ENCODE measurements around the gene TSKU. TPM values are rescaled to one million over a fixed set of nuclear protein-coding genes. Genes with fewer than 3 reads are reported as not detected.

TSKU gene
- polyA plus RNA-seq, 12 donors, result 13.8 to 29.6 (median 18.7) TPM; not detected in 1

GRCh38 chr11:76768909-76769560 lies 14.1 kb upstream of the TSKU start:
- no peak for DNase-seq

DNA sequence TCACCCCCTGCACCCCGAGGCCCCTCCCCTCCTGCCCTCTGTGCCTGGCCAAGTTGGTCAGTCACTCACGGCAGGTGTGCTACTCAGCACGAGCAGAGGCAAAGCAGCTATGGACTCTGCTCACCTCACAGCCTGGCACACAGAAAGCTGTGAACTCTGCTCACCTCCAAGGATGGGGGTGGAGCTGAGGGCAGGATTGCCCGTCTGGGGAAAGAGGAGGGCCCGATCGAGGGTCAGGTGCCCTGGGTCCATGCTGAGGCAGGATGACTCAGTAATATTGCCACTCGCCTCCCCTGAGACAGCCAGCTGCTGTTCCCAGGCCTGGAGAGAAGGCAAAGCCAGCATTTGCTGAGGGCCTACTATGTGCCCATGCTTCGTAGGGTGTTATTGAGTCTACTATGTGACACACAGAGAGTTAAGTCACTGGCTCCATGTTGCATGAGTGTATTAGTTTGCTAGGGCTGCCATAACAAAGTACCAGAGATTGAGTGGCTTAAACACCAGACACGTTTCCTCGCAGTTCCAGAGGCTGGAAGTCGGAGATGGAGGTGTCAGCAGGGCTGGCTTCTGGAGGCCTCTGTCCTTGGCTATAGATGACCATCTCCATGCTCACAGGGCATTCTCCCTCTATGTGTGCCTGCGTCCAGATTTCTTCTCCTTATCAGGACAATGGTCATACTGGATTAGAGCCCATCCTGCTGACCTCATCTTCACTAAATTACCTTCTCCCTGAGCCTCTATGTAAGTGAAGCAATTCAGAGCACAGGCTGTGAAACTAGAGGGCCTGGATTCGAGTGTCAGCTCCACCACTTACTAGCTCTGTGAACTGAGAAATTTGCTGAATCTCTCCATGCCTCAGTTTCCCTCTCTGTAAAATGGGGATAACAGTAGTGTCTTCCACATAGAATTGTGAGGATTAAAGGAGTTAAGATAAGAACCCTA lies 13.2 kb upstream of the TSKU start:
- DNase-seq, result no peak

GRCh38 chr11:76770642-76771445 lies 12.3 kb upstream of the TSKU start:
- DNase-seq, result no peak

- no peak for DNase-seq
Measured at GRCh38 chr11:76771446-76772099, 11.6 kb upstream of the TSKU start.

- DNase-seq, result no peak
Measured at GRCh38 chr11:76772100-76772782, 10.9 kb upstream of the TSKU start.

DNA sequence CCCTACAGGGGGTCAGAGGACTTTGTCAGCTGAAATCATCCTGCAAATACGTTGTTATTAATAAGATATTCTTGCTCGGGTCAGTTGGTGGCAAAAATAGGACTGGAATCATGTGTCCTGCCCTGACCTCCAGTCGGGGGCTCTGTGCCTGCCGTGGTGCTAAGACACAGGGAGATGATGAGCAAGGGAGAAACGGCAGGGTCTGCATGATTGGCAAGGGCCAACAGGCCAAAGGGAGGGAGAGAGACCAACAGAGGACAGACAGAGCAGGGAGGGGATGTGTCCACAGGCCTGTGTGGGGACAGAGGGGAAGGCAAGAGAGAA lies 10.4 kb upstream of the TSKU start:
- no peak for DNase-seq

DNA sequence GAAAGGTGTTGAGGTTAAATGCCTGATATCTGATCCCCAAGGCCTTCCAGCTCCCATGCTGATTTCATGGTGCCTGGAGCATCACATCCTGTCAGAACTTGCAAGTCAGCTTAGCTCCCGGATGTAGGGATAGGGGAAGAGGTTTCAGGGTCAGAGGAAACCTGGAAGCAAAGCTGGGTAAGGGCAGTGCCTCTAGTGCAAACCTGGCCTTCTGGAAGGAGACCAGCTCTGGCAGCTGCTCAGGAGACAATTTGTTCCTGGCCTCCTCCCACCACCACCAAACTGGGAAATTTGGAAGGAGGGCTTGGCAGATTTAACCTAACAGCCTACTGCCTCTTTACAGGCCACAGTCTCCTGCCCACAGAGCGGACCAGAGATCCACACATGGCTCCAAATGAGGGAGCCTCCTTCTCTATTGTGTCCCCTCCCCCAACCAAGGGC lies 9.2 kb upstream of the TSKU start:
- DNase-seq, result no peak

GRCh38 chr11:76776472-76776871 lies 6.7 kb upstream of the TSKU start:
- DNase-seq, result no peak

DNA sequence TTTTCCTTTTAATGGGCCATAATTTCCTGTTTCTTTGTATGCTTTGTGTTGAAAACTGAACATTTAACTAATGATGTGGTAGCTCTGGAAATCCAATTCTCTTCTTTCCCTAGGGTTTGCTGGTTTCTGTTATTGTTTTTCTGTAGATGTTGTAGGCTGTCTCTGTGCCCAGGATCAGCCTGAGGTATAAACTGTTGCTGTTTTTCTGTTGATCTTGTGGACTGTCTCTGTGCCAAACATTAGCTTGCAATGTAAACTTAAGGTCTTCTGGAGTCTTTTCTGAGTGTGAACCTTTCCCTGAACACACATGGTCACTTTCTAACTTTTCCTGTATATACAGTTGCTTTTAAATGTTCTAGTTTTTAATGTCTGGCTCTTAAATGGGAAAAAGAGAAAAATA lies 5.9 kb upstream of the TSKU start:
- DNase-seq, result no peak

DNA sequence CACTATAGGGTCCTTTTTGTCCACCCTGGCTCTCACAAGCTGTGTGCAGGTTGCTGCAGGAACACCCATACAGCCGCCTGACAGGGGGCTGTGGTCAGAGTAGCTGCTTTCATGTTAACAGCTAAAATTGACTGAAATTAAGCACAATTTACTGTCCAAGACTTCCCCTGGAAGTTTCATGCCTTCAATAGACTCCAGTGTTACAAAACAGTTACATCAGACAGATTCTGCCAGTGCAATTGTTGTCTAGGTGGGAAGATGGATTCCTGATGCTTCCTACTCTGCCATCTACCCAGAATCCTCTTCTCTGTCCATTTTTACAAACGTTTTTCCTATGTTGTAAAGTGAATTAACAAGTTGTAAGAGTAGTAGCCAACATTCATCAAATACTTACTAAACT lies 5.3 kb upstream of the TSKU start:
- DNase-seq, result no peak

GRCh38 chr11:76778874-76779273 lies 4.3 kb upstream of the TSKU start:
- DNase-seq, result no peak

GRCh38 chr11:76781046-76781801 lies 1.9 kb upstream of the TSKU start:
- no peak for DNase-seq

- no peak for DNase-seq
Measured at GRCh38 chr11:76781807-76782530, 1.2 kb upstream of the TSKU start.

- DNase-seq, result peak; percentile 94
Measured at GRCh38 chr11:76782531-76783293, 444 bp upstream of the TSKU start.

DNA sequence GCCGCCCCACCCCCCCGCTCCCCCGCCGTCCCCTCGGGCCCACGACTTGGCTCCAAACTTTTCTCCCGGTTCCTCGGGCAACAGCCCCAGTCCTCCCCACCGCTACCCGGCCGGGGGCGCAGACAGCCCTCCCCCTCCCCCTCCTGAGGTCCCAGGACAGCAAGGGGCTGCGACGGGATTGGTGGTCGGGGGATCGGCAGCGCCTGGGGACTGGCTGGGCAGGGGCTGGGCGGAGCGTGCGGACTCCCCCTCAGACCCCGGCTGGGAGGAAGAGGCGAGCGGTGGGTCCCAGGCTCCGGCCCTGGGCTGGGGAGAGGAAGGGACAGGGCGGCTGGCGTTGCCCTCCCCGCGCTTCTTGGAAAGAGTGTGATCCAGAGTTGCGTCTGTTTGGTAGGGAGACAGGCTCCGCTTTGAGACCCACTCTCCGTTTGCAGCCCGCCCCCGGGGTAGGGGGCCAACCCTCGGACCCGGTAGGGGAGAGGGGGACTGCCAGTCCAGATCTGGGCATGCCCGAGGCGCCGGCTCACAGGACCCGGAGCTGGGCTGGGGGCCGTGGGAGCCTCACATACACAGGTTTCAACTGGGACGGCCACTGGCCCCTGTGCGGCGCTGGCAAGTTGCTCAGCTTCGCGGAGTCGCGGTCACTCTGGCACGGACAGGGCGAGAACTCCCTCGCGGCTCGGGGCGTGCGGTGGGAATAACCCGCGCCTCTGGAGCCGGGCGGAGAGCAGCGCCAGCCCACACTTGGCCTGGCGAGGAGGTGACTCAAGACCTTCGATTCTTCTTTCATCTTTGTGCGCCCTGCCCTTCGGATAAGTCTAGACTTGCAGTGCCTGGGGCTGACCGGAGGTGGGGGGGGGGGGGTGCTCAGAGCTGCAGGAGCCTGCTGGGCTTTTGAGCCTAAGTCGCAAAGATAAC lies 999 bp downstream of the TSKU start:
- DNase-seq, result no peak

DNA sequence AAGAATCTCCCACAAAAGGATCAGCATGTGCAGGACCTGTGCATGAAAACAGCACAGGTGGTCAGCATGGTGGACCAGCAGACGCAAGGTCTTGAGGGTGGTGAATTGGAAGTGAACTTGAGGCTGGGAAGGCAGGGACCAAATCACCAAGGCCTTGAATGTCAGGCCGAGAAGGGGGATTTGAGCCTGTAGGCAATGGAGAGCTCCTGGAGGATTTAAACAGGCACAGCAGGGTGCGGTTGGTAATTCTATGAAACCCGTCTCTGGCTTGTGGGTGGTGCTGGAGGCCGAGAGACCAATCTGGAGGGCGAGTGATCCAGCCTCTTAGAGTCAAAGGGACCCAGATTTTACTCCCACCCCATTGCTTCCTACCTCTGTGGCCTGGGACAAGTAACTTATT lies 2.4 kb downstream of the TSKU start:
- no peak for DNase-seq

GRCh38 chr11:76786016-76786415 lies 2.9 kb downstream of the TSKU start:
- no peak for DNase-seq

DNA sequence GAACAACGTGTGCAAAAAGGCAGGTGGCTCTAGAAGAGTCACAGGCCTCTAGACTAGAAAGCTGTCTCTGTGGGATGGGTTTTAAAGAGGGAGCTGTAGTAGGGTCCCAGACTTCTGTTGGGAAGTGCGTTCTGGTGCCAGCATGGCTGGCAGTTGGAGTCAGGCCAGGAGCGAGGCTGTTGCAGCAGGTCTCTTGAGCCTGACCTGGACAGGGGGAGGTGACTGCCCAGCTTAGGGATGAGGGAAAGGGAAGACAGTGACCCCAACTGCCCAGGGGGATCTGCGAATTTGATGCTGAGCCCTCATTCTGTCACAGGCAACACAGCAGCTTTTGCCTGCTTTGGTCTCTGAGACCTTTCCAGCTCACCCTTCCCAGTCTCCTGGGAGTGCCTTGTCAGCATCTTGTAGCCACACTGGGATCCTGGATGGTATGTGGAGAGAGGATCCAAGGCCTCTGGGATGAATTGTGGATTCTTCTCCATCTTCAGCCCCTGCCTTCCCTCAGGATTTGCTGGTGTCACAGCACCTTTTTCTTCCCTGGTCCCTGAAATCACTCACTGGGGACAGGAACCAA lies 3.4 kb downstream of the TSKU start:
- no peak for DNase-seq

Measured in muscle of arm (tissue), 12 donors.